ENCODE data around the gene HTRA3. TPM values are rescaled to one million over a fixed set of nuclear protein-coding genes. Genes with fewer than 3 reads are reported as not detected.

The HTRA3 gene
- total and polyA plus RNA-seq, 4 donors, result 0.36 to 1.2 (median 1.1) TPM

GRCh38 chr4:8352368-8353157 lies 83.0 kb downstream of the HTRA3 start (continued):
- TF ChIP-seq CTCF (IDR thresholded peaks at IDR 0.05; ENCODE audit: low read depth, low read length, missing input control), result no peak

- no peaks in the 10 kb centered on the region for H3K9me3 ChIP-seq (ENCODE audit: control insufficient read depth in 4 of 4, low read length in 3 of 4)
- TF ChIP-seq HNF4A (conservative IDR thresholded peaks at IDR 0.05) (no peak), SP1 (IDR thresholded peaks at IDR 0.05) (no peak), ATF3 (IDR thresholded peaks at IDR 0.05) (no peak), GABPA (IDR thresholded peaks at IDR 0.05 in 1 of 2, conservative IDR thresholded peaks at IDR 0.05 in 1 of 2) (no peak), REST (IDR thresholded peaks at IDR 0.05) (no peak), HNF4G (IDR thresholded peaks at IDR 0.05) (no peak), NR2F2 (IDR thresholded peaks at IDR 0.05) (no peak), MAX (IDR thresholded peaks at IDR 0.05) (no peak)
- WGBS, result 87% methylated on average over 9 of the region's 9 CpGs
- H3K27me3 ChIP-seq (ENCODE audit: control insufficient read depth in 4 of 4, insufficient read depth in 4 of 4, low read length in 3 of 4), result no peaks in the 10 kb centered on the region
- no peak overlapping the region for H3K9ac ChIP-seq (ENCODE audit: low read depth in 1 of 2, low read length in 2 of 2)
- H3K36me3 ChIP-seq (ENCODE audit: control insufficient read depth in 4 of 4, insufficient read depth in 3 of 4, low read depth in 1 of 4, low read length in 3 of 4), result no peaks in the 10 kb centered on the region
- no peak overlapping the region for H3K4me3 ChIP-seq (ENCODE audit: low read depth in 1 of 3, low read length in 3 of 3)
- no peaks in the 10 kb centered on the region for H3K4me1 ChIP-seq (ENCODE audit: control insufficient read depth in 4 of 4, insufficient read depth in 4 of 4, low read length in 3 of 4)
- no peak for DNase-seq (ENCODE audit: low spot score)
- H3K27ac ChIP-seq (ENCODE audit: low read depth in 1 of 2, low read length in 2 of 2), result no peak overlapping the region
Measured at GRCh38 chr4:8353158-8353669, 83.7 kb downstream of the HTRA3 start.

GRCh38 chr4:8353912-8354453 lies 84.4 kb downstream of the HTRA3 start:
- no peak overlapping the region for H3K27ac ChIP-seq (ENCODE audit: low read depth in 1 of 2, low read length in 2 of 2)
- H3K9ac ChIP-seq (ENCODE audit: low read depth in 1 of 2, low read length in 2 of 2), result no peak overlapping the region
- DNase-seq (ENCODE audit: low spot score), result no peak
- H3K4me1 ChIP-seq (ENCODE audit: control insufficient read depth in 4 of 4, insufficient read depth in 4 of 4, low read length in 3 of 4), result no peaks in the 10 kb centered on the region
- H3K4me3 ChIP-seq (ENCODE audit: low read depth in 1 of 3, low read length in 3 of 3), result no peak overlapping the region
- no peaks in the 10 kb centered on the region for H3K27me3 ChIP-seq (ENCODE audit: control insufficient read depth in 4 of 4, insufficient read depth in 4 of 4, low read length in 3 of 4)
- 74% methylated on average over 12 of the region's 12 CpGs for WGBS
- no peaks in the 10 kb centered on the region for H3K36me3 ChIP-seq (ENCODE audit: control insufficient read depth in 4 of 4, insufficient read depth in 3 of 4, low read depth in 1 of 4, low read length in 3 of 4)
- no peaks in the 10 kb centered on the region for H3K9me3 ChIP-seq (ENCODE audit: control insufficient read depth in 4 of 4, low read length in 3 of 4)
- TF ChIP-seq HNF4A (conservative IDR thresholded peaks at IDR 0.05) (no peak), SP1 (IDR thresholded peaks at IDR 0.05) (no peak), ATF3 (IDR thresholded peaks at IDR 0.05) (no peak), CTCF (IDR thresholded peaks at IDR 0.05; ENCODE audit: low read depth, low read length, missing input control) (no peak), ZBTB33 (IDR thresholded peaks at IDR 0.05) (no peak), NR2F2 (IDR thresholded peaks at IDR 0.05) (no peak), RXRA (IDR thresholded peaks at IDR 0.05) (no peak), MAX (IDR thresholded peaks at IDR 0.05) (no peak), EGR1 (IDR thresholded peaks at IDR 0.05; ENCODE audit: low read depth in 2 of 2) (no peak), HNF4G (IDR thresholded peaks at IDR 0.05) (no peak), FOXA2 (IDR thresholded peaks at IDR 0.05) (no peak)

Data from liver (tissue), 9 donors.